GM10266 (cell line): ENCODE measurements around the gene ELL2.

Source experiments
- DNase-seq: peaks from one replicate; pipeline ENCODE4 v3.0.0; 2012; ENCODE audit errors: extremely low spot score
- CTCF ChIP-seq: IDR thresholded peaks from 2 replicates; pipeline ENCODE4 v1.5.1; 2012; ENCODE audit warnings: mild to moderate bottlenecking, low read depth; ENCODE audit not compliant: control insufficient read depth, insufficient read depth; ENCODE audit errors: missing control alignments

The ELL2 gene

GRCh38 chr5:95937607-95938152, 24.0 kb downstream of the ELL2 start:
- DNase-seq = no peak
- no peak for TF ChIP-seq CTCF

- no peak for TF ChIP-seq CTCF
- no peak for DNase-seq
Measured at GRCh38 chr5:95936812-95937397, 24.7 kb downstream of the ELL2 start.

GRCh38 chr5:95935553-95936100, 26.0 kb downstream of the ELL2 start:
- no peak for DNase-seq
- no peak for TF ChIP-seq CTCF

- TF ChIP-seq CTCF = no peak
- DNase-seq = no peak
Measured at GRCh38 chr5:95934207-95934804, 27.3 kb downstream of the ELL2 start.

GRCh38 chr5:95932941-95933340, 28.7 kb downstream of the ELL2 start:
- no peak for DNase-seq
- no peak for TF ChIP-seq CTCF

GRCh38 chr5:95931079-95931833, 30.4 kb downstream of the ELL2 start:
- DNase-seq = no peak
- no peak for TF ChIP-seq CTCF
